Glomerular visceral epithelial cell (primary cell): ENCODE results near the gene HIGD1A.

Experiments used
- DNase-seq: peaks from one replicate; pipeline ENCODE4 v3.0.0-alpha.2; 2016; ENCODE audit errors: extremely low spot score

Gene HIGD1A

DNA sequence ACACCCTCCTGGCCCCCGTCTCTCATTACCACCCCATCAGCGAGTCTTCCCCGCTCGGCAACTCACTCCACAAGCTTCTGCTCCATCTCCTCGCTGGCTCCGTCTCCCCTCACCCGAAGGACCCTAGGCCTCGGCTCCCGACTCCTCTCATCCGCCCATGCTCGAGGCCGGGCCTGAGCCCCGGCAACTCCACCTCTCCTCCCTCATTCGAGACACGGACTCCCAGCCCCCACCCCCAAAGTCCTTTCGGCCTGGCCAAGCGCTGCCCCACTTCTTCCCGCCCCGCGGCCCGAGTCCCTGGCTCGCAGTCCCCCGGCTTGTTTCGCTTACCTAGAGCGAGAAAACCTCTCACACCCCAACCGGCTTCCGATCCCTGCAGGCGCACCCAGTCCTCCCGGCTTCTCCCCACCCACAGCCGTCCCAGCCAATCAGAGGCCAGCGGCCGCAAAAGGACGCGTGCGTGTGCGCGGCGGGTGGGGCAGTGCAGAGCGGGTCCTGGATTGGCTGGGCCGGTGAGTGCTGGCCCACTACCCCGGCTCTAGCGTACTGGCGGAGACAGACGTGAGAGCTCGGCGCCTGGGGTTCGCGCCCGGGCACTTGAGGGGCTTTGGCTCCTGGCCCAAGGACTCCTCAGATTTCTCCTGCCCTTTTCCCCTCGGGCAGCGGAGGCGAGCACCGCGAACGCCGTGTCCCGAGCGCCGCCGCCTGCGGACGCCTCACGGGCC lies at the start of gene HIGD1A:
HIGD1A (minus strand) TSS at position 385 of the 725 bp plus-strand sequence. CDS start 10,237 bp downstream, outside the sequence.
- DNase-seq, result peak; percentile 96

DNA sequence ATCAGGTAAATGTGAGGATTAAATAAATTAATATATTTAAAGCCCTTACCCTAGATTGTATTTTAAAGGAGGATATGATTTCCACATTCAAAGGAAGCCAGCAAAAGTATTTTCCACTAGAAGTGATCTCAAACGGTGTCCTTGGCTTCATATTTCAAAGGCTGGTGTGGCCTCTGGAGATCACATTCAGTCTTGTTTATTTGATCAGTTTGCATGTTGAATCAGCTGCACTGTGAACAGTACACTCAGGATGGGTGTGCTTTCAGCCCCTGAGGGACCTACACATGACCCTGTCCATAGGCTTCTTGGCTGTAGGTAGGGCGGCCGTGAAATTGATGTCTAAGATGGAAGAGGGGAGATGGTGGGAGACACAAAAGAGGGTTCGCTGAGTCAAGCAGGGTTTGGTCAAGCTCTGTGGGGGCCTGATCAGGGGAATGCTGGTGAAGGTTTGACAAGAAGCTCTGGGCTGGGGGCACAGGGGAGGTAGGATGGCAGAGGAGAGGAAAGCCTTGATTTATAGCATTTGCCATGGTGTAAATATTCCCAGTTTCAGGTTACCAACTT lies 49.5 kb upstream of the HIGD1A start:
- no peak for DNase-seq

DNA sequence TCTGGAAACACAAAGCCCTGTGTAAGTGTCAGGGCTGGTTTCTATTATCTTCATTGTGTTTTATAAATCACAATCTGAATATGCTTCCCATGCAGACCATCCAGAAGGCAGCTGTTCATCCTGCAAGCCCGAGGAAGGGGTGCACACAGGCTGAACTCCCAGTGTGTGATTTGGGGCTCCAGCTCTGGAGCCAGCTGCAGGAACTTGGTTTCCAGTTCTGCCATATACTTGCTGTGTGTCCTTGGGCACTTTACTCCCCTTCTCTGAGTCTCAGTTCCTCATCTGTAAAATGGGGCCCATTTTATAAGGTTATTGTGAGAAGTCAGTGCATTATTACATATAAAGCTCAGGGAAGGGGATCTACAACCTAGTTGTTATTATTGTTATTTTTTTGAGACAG lies 48.8 kb upstream of the HIGD1A start:
- DNase-seq, result no peak

DNA sequence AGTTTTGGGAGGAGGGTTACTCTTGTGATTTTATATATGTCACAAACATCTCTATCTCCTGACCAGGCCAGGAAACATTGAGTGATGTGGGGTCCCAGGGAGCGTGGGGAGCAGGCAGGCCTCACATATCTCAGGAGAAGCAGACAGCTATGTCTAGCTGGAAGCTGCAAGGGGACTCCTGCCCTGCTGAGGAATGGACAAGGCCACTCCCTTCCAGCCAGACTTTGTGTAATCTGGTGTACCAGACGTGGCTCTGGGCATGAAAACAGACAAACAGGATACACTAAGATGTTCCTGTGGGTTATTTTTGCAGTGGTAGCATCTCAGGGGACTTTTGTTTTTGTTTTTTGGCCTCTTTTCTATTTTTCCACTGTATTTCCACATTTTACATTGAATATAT lies 48.2 kb upstream of the HIGD1A start:
- no peak for DNase-seq

DNA sequence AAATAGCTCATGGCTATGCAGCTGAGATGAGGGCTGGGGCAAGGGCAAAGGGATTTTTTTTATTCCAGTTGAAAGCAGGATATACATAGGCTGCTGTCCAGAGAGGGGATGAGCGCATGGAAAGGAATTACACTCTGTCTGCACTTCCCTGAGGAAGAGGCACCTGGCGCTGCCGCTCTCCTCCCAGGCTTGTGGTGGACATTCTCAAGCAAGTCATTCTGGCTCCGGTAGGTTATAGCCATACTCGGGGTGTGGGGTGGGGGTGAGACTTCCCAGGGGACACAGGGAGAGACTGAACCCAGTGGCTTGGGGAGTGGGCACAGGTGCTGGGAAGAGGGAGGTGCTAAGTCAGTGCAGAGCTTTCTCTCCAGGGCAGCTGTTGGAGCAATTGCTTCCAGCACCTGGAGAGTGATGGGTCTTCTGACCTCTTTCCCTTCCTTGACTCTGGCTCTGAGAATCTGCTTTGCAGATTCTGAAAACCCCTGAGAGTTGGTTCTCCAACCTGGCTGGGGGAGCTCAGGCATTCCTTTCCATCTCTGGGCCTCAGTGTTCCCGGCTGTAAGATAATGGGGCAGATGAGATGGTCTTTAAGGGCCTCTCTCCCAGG lies 47.0 kb upstream of the HIGD1A start:
- peak; percentile 16 for DNase-seq

DNA sequence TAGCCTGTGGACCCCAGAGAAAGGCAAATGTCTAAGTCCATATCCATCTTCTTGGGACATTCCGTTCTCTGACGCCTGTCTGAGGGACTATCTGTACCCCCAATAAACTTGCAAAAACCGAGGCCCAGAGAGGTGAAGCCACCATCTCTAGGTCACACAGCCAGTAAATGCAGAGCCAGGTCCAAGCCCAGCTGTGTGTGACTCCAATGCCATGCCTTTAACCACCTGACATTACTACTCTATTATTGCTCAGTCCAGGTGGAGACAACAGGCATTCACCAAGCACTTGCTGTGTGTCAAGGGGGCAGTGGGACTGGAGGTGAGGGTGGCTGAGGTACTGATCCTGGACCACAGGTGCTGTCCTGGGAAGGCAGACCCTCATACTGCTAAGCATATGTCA lies 46.0 kb upstream of the HIGD1A start:
- DNase-seq, result no peak

DNA sequence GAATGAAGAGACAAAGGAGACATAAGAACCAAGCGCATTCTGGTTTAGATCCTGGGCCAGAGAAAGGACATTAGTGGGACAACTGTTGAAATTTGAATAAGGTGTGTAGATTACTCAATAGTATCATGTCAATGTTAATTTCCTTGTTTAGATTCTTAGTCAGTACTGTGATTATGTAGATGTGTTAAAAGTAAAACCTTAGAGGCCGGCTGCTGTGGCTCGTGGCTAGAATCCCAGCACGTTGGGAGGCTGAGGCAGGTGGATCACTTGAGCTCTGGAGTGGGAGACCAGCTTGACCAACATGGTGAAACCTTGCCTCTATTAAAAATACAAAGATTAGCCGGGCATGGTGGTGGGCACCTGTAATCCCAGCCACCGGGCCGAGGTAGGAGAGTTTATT lies 44.7 kb upstream of the HIGD1A start:
- DNase-seq, result no peak

DNA sequence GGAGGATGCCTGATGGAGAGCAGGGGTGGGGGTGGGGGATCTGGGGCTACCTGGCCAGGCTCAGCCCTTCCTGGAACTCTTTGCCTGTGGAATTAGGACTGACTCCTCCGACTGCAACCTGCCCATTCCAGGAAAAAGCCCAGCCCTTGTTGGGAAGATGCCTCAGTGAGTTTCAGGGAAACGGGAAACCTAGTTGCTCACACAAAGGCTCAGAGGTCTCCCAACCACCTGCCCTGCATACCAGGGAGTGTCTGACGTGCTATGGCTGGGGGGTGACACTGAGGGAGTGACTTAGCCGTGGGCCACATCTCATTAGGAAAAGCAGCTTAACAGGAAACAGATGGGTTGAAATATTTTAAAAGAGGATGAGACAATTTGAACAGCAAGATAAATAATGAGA lies 43.4 kb upstream of the HIGD1A start:
- DNase-seq, result no peak

DNA sequence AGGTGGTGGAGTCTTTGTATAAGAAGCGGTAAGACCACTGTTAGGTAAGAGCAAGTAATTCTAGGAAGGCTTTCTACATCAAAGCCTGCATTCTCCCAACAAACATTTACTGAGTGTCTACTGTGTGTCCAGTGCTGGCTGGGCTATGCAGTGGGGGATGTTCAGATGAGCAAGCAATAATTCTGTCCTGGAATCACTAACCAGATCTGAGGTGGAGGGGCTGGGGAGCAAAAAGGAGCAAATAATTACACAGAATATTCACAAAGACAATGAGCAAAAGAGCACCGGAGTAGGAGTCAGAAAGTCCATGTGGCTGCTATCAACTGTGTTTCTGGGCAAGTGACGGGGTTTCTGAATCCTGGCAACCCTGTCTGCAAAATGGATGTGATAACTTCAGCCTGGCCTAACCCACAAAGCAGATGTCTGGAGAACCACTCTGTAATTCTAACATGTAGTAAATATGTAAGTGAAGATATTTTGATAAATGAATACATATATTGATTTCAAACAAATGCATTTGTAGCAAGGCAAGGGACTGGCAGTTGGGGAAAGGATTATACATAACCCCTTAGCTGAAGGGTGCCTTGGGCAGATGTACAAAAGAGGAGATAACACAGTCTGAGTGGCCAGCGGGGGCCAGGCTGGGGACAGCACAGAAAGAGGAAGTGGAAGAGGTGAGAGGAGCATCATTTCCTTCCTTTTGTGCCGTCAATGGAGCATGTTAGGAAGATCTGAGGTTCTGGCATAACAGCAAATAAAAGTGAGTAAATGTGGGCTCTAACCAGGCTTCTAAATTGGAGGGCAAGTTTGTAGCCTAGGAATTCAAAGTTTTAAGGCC lies 42.6 kb upstream of the HIGD1A start:
- no peak for DNase-seq

DNA sequence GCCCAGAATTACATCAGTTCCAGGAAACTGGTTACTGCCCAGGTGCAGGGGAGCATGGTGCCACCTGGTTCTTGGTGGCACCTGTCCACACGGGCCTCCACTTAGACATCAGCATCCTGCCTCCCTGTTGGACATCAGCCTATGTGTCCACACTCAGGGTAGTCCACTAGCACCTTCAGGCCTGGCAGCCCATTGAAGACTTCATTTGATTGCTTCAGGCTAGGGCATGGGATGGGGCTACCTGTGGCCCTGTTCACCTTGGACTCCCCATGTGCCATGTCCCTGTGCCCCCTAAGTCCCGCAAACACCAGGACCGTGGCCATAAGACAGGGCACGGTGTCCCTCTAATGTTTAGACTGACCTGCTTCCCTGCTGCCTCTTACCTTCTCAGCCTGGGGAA lies 40.5 kb upstream of the HIGD1A start:
- DNase-seq, result no peak

DNA sequence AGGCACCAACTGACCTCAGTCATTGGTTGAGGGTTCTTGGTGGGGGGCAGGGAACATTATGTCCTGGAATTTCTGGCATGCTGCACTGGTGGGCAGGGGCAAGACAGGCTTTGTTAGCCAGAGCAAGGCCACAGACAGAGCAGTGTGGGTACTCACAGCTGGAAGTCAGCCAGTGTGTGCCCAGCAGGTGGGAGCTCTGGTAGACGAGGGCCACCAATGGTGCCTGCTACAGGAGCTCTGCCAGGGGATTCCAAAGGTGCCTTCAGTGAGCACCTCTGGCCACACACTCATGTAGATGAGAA lies 40.1 kb upstream of the HIGD1A start:
- no peak for DNase-seq

DNA sequence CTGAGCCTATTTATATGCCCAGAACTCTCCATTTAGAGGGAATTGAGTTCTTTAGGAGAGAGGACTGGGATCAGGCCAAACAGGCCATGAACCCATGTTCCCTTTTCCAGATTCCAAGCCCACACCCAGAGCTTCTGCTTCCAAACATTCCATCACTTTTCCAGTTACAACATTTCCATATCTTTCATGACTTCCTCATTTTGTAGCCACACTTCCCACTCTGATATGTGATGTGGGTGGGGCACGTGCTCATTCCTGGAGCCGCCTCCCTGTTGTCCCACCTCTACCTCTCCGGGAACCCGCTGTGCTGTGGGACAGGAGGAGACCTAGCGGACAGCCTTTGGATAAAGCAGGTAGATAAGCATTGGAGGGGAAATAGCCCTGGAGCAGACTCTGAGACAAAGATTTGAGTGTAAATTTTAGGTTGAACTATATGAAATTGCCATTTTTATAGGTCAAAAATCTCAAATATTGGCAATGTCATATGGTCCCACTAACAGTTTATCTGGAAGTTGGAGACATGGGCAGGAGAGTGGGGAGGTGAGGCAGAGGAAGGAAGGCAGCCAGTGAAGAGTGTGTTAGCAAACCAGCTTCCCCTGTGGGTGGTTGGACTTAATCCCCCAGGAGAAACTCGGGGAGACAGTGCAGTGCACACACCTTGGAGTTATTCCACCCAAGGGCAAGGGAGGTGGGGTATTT lies 39.6 kb upstream of the HIGD1A start:
- no peak for DNase-seq

DNA sequence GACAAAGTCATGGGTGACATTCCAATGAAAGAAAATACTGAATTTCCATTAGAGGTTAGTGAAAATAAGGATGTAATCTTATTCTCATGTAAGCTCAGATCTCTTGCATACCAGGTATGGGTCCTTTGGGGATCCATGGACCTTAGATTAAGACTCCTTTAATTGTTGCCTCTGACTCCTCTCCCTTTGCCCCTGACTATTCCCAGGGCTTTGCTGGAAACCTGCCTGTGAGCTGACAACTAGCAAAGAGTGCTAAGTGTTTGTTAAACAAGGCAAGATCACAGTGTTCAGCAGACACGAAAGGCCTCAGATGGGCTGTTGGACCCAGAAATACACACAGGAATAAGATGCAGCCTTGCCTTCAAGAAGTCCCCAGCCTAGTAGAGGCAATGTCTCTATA lies 37.0 kb upstream of the HIGD1A start:
- DNase-seq, result no peak

DNA sequence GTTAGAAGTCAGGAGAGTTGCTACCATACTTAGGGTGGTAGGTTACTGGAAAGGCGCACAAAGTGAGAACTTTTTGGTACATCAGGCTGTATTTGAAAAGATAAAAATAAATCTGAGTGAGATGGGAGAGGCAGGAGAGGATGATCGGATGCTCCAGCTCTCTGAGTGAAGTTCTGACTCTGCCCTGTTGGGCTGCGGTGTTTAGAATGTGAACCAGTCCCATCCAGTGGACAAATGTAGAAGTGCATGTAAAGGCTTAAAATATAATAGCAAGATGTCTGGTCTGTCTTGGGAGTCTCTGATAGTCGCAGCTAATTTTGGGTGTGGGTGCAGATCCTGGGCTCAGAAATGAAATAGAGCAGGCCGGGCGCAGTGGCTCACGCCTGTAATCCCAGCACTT lies 35.3 kb upstream of the HIGD1A start:
- peak; percentile 56 for DNase-seq

DNA sequence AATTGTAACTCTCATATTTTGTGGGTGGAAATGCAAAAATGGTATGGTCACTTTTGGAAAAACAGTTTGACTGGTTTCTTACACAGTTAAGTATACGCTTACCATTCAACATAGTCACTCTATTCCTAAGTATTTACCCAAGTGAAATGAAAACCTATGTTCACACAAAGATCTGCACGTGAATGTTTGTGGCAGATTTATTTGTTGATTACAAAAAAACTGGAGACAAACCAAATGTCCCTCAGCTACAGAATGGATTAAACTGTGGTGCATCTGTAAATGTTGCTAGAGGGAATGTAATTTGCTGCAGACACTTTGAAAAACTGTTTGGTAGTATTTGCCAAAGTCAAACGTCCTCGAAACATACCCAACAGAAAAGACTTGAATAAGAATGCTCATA lies 34.3 kb upstream of the HIGD1A start:
- DNase-seq, result no peak

DNA sequence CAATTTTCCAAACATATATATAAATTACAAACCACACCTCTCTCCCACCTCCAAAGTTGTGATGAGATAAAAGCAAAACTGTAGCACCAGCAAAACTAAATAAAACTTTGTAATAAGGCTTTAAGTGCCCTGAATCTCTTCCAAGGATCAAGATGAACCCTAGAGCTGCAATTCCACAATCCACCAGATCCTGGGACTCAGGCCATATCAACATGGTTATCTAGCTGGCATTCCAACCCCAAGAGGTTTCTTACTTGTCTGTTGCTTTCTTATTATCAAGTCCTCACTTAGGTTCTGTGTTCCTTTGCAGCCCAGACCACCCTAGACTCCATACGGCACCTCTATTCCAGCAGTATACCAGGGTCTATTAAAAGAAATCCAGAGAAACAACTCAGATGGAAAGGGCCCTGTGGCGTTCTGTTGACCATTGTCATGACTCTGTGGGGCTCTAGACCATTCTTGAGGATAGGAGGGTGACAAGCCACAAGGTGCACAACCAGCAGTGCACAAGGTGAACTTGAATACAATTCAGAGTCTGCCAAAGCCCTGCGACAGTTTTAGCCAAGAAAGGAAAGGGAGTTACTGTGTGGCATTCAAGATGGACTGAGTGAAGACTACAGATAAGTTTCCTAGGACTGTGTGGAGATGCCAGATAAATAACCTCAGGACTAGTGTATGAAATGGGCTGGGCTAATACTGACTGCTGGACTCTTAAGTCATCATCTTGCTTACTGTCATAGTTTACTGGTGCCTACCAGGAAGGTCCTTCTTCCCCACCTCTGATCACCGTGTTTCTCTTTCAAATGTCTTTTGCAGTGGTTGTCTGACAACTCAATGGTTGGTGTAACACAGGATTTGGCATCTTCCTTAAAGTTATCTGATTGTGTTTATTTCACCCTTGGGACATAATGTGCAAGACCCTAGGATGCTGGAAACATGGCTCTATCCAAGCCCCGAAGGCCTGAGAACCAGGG lies 32.1 kb upstream of the HIGD1A start:
- DNase-seq, result no peak

DNA sequence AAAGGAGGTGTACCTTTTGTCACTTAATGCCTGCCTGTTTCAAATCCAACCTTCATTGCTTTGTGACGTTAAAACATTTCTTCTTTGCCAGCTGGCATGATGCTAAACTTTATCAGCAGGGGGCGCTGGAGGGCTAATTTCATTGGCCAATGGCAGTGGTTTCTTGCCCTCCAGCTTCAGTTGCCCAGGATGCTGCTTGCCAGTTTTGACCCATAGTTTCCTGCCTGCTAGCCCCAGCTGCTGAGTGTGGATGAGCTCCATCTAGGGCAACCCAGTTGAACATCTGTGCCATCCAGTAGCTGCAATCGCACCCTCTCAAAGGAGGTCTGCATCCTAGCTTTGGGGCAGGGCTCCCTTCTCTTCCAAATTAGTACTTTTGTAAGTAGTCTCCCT lies 27.0 kb upstream of the HIGD1A start:
- peak; percentile 65 for DNase-seq

DNA sequence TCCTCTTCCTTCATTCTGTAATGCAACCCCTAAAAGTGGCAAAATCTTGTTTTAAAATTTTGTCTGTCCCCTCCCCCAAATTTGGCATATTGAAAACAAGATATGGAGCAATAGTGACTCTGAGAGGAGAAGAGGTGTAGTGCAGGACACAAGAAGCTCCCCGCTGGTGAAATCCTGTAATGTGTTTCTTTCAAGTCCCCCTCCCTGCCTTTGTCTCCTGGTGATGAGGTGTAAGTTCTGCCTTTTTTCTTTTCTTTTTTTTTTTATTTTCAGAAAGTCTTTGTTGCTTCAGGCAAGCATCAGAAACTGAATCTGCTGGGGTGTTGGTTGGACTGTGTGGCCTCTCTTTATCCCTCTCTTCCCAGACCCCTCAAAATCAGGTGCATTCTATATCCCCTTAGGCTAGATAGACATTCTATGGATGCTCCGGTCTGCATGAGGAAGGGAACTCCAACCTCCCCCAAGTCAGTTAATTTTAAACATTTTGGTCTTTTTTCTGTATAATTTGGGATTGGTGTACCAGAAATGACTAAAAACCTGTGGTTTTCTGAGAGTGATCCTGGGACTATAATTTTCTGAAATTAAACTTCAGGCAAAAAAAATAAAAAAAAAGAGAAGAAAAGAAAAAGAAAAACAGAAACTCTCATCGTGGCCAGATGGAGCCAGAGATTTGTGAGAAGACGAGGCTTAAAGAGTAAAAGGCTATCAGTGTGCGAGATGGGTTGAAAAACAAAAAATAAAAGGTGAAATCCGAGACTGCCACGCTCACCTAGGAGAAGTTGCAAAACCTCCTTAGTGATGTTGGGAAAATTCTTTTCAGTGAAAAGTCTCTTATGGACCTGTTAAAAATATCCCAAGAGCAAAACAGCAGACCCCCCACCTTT lies 26.4 kb upstream of the HIGD1A start:
- DNase-seq, result no peak

DNA sequence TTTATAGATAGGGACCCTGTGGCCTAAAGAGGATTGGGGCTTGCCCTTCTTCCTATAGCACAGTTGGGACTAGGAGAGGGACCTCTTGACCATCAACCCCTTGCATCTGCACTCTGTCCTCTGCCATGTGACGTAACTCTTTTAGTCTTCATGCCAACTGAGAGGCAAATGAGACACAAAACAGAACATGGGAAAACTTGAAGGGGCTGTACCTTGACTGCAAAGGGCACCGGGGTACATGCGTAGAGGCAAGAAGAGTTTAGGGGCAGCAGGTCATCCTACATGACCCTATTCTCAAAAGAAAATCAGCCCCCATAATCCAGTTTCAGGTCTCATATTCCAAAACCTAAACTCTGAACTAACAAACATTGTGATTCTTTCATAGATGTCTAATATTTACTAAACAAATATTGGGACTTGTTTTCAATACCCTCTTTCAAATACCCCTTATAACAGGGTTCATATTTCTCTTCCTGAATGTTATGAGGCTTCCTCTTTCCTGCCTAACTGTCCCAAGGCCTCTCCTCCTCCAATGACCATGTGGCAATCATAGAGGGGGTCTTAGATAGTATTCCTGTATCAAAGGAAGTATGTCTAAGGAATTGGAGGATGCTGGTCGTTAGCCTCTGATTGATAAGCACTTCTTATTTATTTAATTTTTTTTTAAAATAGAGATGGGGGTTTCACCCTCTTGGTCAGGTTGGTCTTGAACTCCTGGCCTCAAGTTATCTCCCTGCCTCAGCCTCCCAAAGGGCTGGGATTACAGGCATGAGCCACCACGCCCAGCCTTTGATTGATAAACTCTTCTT lies 25.5 kb upstream of the HIGD1A start:
- no peak for DNase-seq
